ENCODE measurements around the gene TPRA1. TPM values are rescaled to one million over a fixed set of nuclear protein-coding genes. Genes with fewer than 3 reads are reported as not detected.

TPRA1 gene
- polyA plus RNA-seq, 4 donors, result 23.7 to 26.1 (median 25.7) TPM

- WGBS, 3 donors, result 30 to 46% (median 40%) methylated on average over 1 of the region's 1 CpG
These were observed 38.5 kb downstream of the TPRA1 start for GRCh38 chr3:127552038-127552437.

GRCh38 chr3:127551178-127551577 lies 39.4 kb downstream of the TPRA1 start:
- Histone ChIP-seq H3K4me1 (ENCODE audit: control insufficient read depth in 3 of 3, insufficient read depth in 2 of 3, low read depth in 1 of 3, low read length in 2 of 3) (peaks cover 0 to 3% (median 2%) of the 10 kb centered on the region in 3 donors), H3K4me3 (ENCODE audit: low read depth in 1 of 3, low read length in 3 of 3) (no peak overlapping the region), H3K9me3 (ENCODE audit: control insufficient read depth in 2 of 2, insufficient read depth in 1 of 2, low read depth in 1 of 2, low read length in 1 of 2) (no peaks in the 10 kb centered on the region), H3K27ac (ENCODE audit: low read depth in 1 of 3, low read length in 2 of 3) (no peak overlapping the region), H3K27me3 (ENCODE audit: control insufficient read depth in 3 of 3, insufficient read depth in 3 of 3, low read length in 3 of 3) (no peaks in the 10 kb centered on the region), H3K36me3 (ENCODE audit: control insufficient read depth in 3 of 3, insufficient read depth in 2 of 3, low read depth in 1 of 3, low read length in 3 of 3) (no peaks in the 10 kb centered on the region)
- FAIRE-seq (no peak), DNase-seq (no peak)
- 86 to 92% (median 91%) methylated on average over 7 of the region's 7 CpGs for WGBS, 3 donors

More at GRCh38 chr3:127552038-127552437, 38.5 kb downstream of the TPRA1 start:
- H3K9me3 ChIP-seq (ENCODE audit: control insufficient read depth in 2 of 2, insufficient read depth in 1 of 2, low read depth in 1 of 2, low read length in 1 of 2), result no peaks in the 10 kb centered on the region
- H3K27ac ChIP-seq (ENCODE audit: low read depth in 1 of 3, low read length in 2 of 3), result no peak overlapping the region
- FAIRE-seq, result no peak
- DNase-seq, result no peak
- H3K36me3 ChIP-seq (ENCODE audit: control insufficient read depth in 3 of 3, insufficient read depth in 2 of 3, low read depth in 1 of 3, low read length in 3 of 3), result no peaks in the 10 kb centered on the region
- no peaks in the 10 kb centered on the region for H3K27me3 ChIP-seq (ENCODE audit: control insufficient read depth in 3 of 3, insufficient read depth in 3 of 3, low read length in 3 of 3)
- H3K4me1 ChIP-seq (ENCODE audit: control insufficient read depth in 3 of 3, insufficient read depth in 2 of 3, low read depth in 1 of 3, low read length in 2 of 3), result peaks cover 0 to 3% (median 2%) of the 10 kb centered on the region in 3 donors
- no peak overlapping the region for H3K4me3 ChIP-seq (ENCODE audit: low read depth in 1 of 3, low read length in 3 of 3)

GRCh38 chr3:127550468-127551157 lies 39.9 kb downstream of the TPRA1 start:
- Histone ChIP-seq H3K4me1 (ENCODE audit: control insufficient read depth in 3 of 3, insufficient read depth in 2 of 3, low read depth in 1 of 3, low read length in 2 of 3) (peaks cover 0 to 3% (median 2%) of the 10 kb centered on the region in 3 donors), H3K27me3 (ENCODE audit: control insufficient read depth in 3 of 3, insufficient read depth in 3 of 3, low read length in 3 of 3) (no peaks in the 10 kb centered on the region), H3K9me3 (ENCODE audit: control insufficient read depth in 2 of 2, insufficient read depth in 1 of 2, low read depth in 1 of 2, low read length in 1 of 2) (no peaks in the 10 kb centered on the region), H3K36me3 (ENCODE audit: control insufficient read depth in 3 of 3, insufficient read depth in 2 of 3, low read depth in 1 of 3, low read length in 3 of 3) (no peaks in the 10 kb centered on the region), H3K27ac (ENCODE audit: low read depth in 1 of 3, low read length in 2 of 3) (no peak overlapping the region), H3K4me3 (ENCODE audit: low read depth in 1 of 3, low read length in 3 of 3) (no peak overlapping the region)
- 80 to 89% (median 85%) methylated on average over 9 of the region's 9 CpGs for WGBS, 3 donors
- no peak for DNase-seq
- no peak for FAIRE-seq

GRCh38 chr3:127549826-127550467 lies 40.6 kb downstream of the TPRA1 start:
- Histone ChIP-seq H3K4me1 (ENCODE audit: control insufficient read depth in 3 of 3, insufficient read depth in 2 of 3, low read depth in 1 of 3, low read length in 2 of 3) (peaks cover 0 to 5% (median 2%) of the 10 kb centered on the region in 3 donors), H3K27me3 (ENCODE audit: control insufficient read depth in 3 of 3, insufficient read depth in 3 of 3, low read length in 3 of 3) (no peaks in the 10 kb centered on the region), H3K4me3 (ENCODE audit: low read depth in 1 of 3, low read length in 3 of 3) (no peak overlapping the region), H3K9me3 (ENCODE audit: control insufficient read depth in 2 of 2, insufficient read depth in 1 of 2, low read depth in 1 of 2, low read length in 1 of 2) (no peaks in the 10 kb centered on the region), H3K36me3 (ENCODE audit: control insufficient read depth in 3 of 3, insufficient read depth in 2 of 3, low read depth in 1 of 3, low read length in 3 of 3) (no peaks in the 10 kb centered on the region), H3K27ac (ENCODE audit: low read depth in 1 of 3, low read length in 2 of 3) (no peak overlapping the region)
- 74 to 82% (median 80%) methylated on average over 9 of the region's 9 CpGs for WGBS, 3 donors
- no peak for DNase-seq
- no peak for FAIRE-seq

GRCh38 chr3:127547761-127548605 lies 42.5 kb downstream of the TPRA1 start:
- peak; percentile 78 to 83 for DNase-seq
- Histone ChIP-seq H3K4me1 (ENCODE audit: control insufficient read depth in 3 of 3, insufficient read depth in 2 of 3, low read depth in 1 of 3, low read length in 2 of 3) (peaks cover 0 to 11% (median 2%) of the 10 kb centered on the region in 3 donors), H3K27ac (ENCODE audit: low read depth in 1 of 3, low read length in 2 of 3) (no peak overlapping the region), H3K27me3 (ENCODE audit: control insufficient read depth in 3 of 3, insufficient read depth in 3 of 3, low read length in 3 of 3) (no peaks in the 10 kb centered on the region), H3K36me3 (ENCODE audit: control insufficient read depth in 3 of 3, insufficient read depth in 2 of 3, low read depth in 1 of 3, low read length in 3 of 3) (no peaks in the 10 kb centered on the region), H3K9me3 (ENCODE audit: control insufficient read depth in 2 of 2, insufficient read depth in 1 of 2, low read depth in 1 of 2, low read length in 1 of 2) (no peaks in the 10 kb centered on the region), H3K4me3 (ENCODE audit: low read depth in 1 of 3, low read length in 3 of 3) (peak overlapping the region in 2 of 3 donors; percentile 52 to 59)
- FAIRE-seq, result no peak
- 4 to 7% (median 5%) methylated on average over 34 to 42 of the region's 42 CpGs for WGBS, 3 donors

GRCh38 chr3:127546970-127547733 lies 43.4 kb downstream of the TPRA1 start:
- peak overlapping the region in 2 of 3 donors; percentile 34 to 59 for H3K4me3 ChIP-seq (ENCODE audit: low read depth in 1 of 3, low read length in 3 of 3)
- H3K27ac ChIP-seq (ENCODE audit: low read depth in 1 of 3, low read length in 2 of 3), result no peak overlapping the region
- no peaks in the 10 kb centered on the region for H3K36me3 ChIP-seq (ENCODE audit: control insufficient read depth in 3 of 3, insufficient read depth in 2 of 3, low read depth in 1 of 3, low read length in 3 of 3)
- H3K4me1 ChIP-seq (ENCODE audit: control insufficient read depth in 3 of 3, insufficient read depth in 2 of 3, low read depth in 1 of 3, low read length in 2 of 3), result peaks cover 0 to 11% (median 0%) of the 10 kb centered on the region in 3 donors
- DNase-seq (peak in 1 of 2 donors; percentile 16), FAIRE-seq (no peak)
- no peaks in the 10 kb centered on the region for H3K9me3 ChIP-seq (ENCODE audit: control insufficient read depth in 2 of 2, insufficient read depth in 1 of 2, low read depth in 1 of 2, low read length in 1 of 2)
- WGBS, 3 donors, result 26 to 39% (median 31%) methylated on average over 16 to 24 of the region's 24 CpGs
- no peaks in the 10 kb centered on the region for H3K27me3 ChIP-seq (ENCODE audit: control insufficient read depth in 3 of 3, insufficient read depth in 3 of 3, low read length in 3 of 3)

GRCh38 chr3:127546554-127546953 lies 44.0 kb downstream of the TPRA1 start:
- peaks cover 0 to 11% (median 0%) of the 10 kb centered on the region in 3 donors for H3K4me1 ChIP-seq (ENCODE audit: control insufficient read depth in 3 of 3, insufficient read depth in 2 of 3, low read depth in 1 of 3, low read length in 2 of 3)
- H3K27ac ChIP-seq (ENCODE audit: low read depth in 1 of 3, low read length in 2 of 3), result no peak overlapping the region
- no peak overlapping the region for H3K4me3 ChIP-seq (ENCODE audit: low read depth in 1 of 3, low read length in 3 of 3)
- no peaks in the 10 kb centered on the region for H3K36me3 ChIP-seq (ENCODE audit: control insufficient read depth in 3 of 3, insufficient read depth in 2 of 3, low read depth in 1 of 3, low read length in 3 of 3)
- FAIRE-seq (no peak), DNase-seq (no peak)
- no peaks in the 10 kb centered on the region for H3K27me3 ChIP-seq (ENCODE audit: control insufficient read depth in 3 of 3, insufficient read depth in 3 of 3, low read length in 3 of 3)
- 72 to 81% (median 77%) methylated on average over 6 of the region's 6 CpGs for WGBS, 3 donors
- no peaks in the 10 kb centered on the region for H3K9me3 ChIP-seq (ENCODE audit: control insufficient read depth in 2 of 2, insufficient read depth in 1 of 2, low read depth in 1 of 2, low read length in 1 of 2)
